Gastrocnemius medialis (tissue), 4 donors: ENCODE results near the gene POLL. TPM values are rescaled to one million over a fixed set of nuclear protein-coding genes. Genes with fewer than 3 reads are reported as not detected.

Experiments used
- ATAC-seq, 2 donors: fragments of 150-250 bp; one replicate each; pipeline ENCODE4 v1.9.1; 2016
- DNase-seq, 2 donors: peaks; one replicate each; pipeline ENCODE4 v3.0.0-alpha.2; 2019
- H3K27ac ChIP-seq, 4 donors: fragments of 200-600 bp; sonication (generic); 1 replicate in 1 of 4; 2 replicates in 3 of 4; pipeline ENCODE4 v1.5.1; 2016 to 2018; ENCODE audit warnings: mild to moderate bottlenecking in 2 of 4, moderate library complexity in 1 of 4
- H3K27me3 ChIP-seq, 3 donors: fragments of 200-600 bp; sonication (generic) in 2 of 3; 1 replicate in 1 of 3; 2 replicates in 2 of 3; pipeline versions ENCODE4 v1.5.1 to v1.6.0; 2016 to 2019; ENCODE audit warnings: mild to moderate bottlenecking in 1 of 3, moderate library complexity in 1 of 3
- H3K36me3 ChIP-seq, 2 donors: fragments of 200-600 bp; sonication (generic) in 1 of 2; one replicate each; pipeline ENCODE4 v1.5.1; 2017 to 2018
- H3K4me1 ChIP-seq, 2 donors: fragments of 200-600 bp; sonication (generic) in 1 of 2; one replicate each; pipeline ENCODE4 v1.5.1; 2016 to 2017; ENCODE audit warnings: mild to moderate bottlenecking in 2 of 2
- H3K4me3 ChIP-seq, 4 donors: fragments of 200-600 bp; sonication (generic) in 3 of 4; 1 replicate in 1 of 4; 2 replicates in 3 of 4; pipeline ENCODE4 v1.5.1; 2016 to 2019; ENCODE audit warnings: mild to moderate bottlenecking in 2 of 4
- H3K9me3 ChIP-seq, 3 donors: fragments of 200-600 bp; sonication (generic) in 2 of 3; 1 replicate in 1 of 3; 2 replicates in 2 of 3; pipeline ENCODE4 v1.5.1; 2016 to 2019
- CTCF ChIP-seq, 5 experiments: fragments of 450-650 bp in 3 of 5; fragments of 200-600 bp in 2 of 5; sonication (generic) in 2 of 5; IDR thresholded peaks in 4 of 5; conservative IDR thresholded peaks in 1 of 5; 1 replicate in 4 of 5; 2 replicates in 1 of 5; pipeline ENCODE4 v1.5.1; 2016 to 2019; ENCODE audit warnings: antibody characterized with exemption in 5 of 5, mild to moderate bottlenecking in 3 of 5, moderate library complexity in 3 of 5
- POLR2A ChIP-seq, 2 donors: fragments of 450-650 bp; IDR thresholded peaks; one replicate each; pipeline ENCODE4 v1.6.1; 2017; ENCODE audit warnings: antibody characterized with exemption in 2 of 2, mild to moderate bottlenecking in 2 of 2, moderate library complexity in 2 of 2
- in situ Hi-C, 4 donors: fragments of 200-750 bp; cut with MboI; loops; one replicate each; pipeline versions ENCODE4 v1.15.0 to v1.8.0; 2017; ENCODE audit warnings: low sequenced_read_pairs in 4 of 4
- intact Hi-C: fragments of 100-400 bp; cut with DNase I; formaldehyde crosslinking; loops from one replicate; pipeline ENCODE4 v1.15.1; 2023; ENCODE audit warnings: low total_unique reads
- total RNA-seq, 4 donors: library from RNA; depleted of rRNA; stranded (reverse); fragments of >200 nt; gene quantifications; one replicate each; pipeline versions ENCODE4 v1.1.0 to v1.2.3, GENCODE V29; 2016

POLL gene
- total RNA-seq, 4 donors from 2014 or later, result 15.4 to 33.1 (median 29.4) TPM

DNA sequence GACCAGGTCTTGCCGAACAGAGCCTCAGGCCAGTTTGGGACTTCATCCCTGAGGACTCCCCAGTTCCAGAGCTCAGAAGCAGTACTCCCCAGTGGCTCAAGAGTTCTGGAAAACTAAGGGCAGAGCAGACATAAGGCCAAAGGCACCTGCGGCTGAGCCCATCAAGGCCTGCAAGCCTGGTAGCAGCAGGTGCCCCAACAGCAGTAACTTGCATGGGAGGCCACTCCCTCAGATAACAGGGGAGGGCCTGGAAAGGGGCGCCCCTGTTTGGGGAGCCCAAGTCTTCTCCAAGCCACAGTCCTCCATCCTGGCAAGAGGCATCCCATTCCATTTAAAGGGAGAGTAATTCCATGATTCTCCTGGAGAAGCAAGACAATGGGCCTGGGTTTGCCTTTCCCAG lies 13.0 kb downstream of the POLL start:
- intact Hi-C loops, result loop anchor here (10.0 kb wide), 1 partner anchor 110 kb away; no protein-coding TSS in a partner anchor
- Histone ChIP-seq H3K4me1 (peaks cover 6 to 7% of the 10 kb centered on the region in 2 donors), H3K27ac (no peak overlapping the region), H3K36me3 (peaks cover 0 to 22% of the 10 kb centered on the region in 2 donors), H3K27me3 (no peaks in the 10 kb centered on the region), H3K9me3 (peaks cover 0 to 8% (median 6%) of the 10 kb centered on the region in 3 donors), H3K4me3 (no peak overlapping the region)
- in situ Hi-C loops, result no loop called here
- no peak for ATAC-seq
- TF ChIP-seq CTCF (IDR thresholded peaks at IDR 0.05 in 4 of 5, conservative IDR thresholded peaks at IDR 0.05 in 1 of 5) (no peak), POLR2A (IDR thresholded peaks at IDR 0.05) (no peak)
- no peak for DNase-seq

DNA sequence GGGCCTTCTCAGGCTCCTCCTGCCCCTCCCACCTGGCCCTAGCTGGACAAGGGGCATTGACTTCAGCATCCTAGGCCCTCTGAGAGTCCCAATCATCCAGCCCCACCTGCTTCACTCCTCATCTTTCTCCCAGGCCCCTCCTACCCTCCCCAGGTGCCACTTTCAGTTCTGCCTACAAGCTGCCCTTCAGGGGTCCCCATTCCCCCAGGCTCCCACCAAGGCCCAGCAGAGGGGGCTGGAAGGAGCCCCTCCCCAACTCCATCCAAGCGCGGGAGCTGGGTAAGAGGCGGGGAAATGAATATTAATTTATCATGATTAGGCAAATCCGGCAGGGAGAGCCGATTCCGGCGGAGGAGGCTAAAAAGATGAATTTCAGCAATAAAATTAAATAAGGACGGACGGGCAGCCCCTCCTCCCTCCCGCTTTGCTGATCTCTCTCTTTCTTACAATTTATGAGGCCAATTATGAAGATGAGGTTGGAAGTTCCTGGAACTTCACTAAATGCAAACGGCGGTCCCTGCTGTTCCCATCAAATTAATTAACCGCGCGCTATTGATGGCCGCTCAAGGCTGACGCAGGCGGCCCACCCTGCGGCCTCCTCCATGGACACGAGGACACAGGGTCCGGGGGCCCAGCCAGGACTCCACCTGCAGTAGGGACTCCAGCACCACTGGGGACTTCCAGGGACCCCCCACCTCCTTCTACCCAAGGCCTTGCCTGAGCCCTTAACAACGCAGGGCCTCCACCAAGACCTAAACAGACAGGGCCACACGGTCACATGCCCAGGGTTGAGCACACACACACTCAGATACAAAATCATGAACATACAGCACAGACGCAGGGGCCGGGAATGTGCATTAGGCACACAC lies 13.9 kb downstream of the POLL start:
- in situ Hi-C loops, result loop anchor here in 3 of 4 donors (5.0 to 25.0 kb wide), 2 partner anchors 262 to 362 kb away; no protein-coding TSS in a partner anchor
- peaks cover 0 to 8% (median 6%) of the 10 kb centered on the region in 3 donors for H3K9me3 ChIP-seq
- intact Hi-C loops, result loop anchor here (10.0 kb wide), 1 partner anchor 109 kb away; no protein-coding TSS in a partner anchor

DNA sequence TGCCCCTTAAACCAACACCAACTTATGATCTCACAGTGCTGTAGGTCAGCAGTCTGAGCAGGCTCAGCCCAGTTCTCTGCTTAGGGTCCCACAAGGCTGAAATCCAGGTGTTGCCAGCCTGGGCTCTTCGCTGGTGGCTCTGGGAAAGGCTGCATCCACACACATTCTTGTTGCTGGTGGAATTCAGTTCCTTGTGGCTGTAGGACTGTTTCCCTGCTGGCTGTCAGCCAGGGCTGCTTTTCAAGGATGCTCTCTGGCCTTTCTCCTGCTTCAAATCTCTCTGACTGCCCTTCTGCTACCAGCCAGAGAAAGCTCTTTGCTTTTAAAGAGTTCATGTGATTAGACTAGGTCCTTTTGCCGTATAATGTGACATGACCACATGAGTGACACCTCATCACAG lies 15.3 kb downstream of the POLL start:
- in situ Hi-C loops (loop anchor here in 3 of 4 donors (5.0 to 25.0 kb wide), 2 partner anchors 260 to 360 kb away; no protein-coding TSS in a partner anchor), intact Hi-C loops (loop anchor here (10.0 kb wide), 1 partner anchor 108 kb away; no protein-coding TSS in a partner anchor)
- no peak for TF ChIP-seq CTCF (IDR thresholded peaks at IDR 0.05 in 4 of 5, conservative IDR thresholded peaks at IDR 0.05 in 1 of 5)
- no peak for TF ChIP-seq POLR2A (IDR thresholded peaks at IDR 0.05)

More for the DNA sequence above, 13.9 kb downstream of the POLL start:
- Histone ChIP-seq H3K27ac (no peak overlapping the region), H3K4me3 (no peak overlapping the region), H3K4me1 (peaks cover 10 to 11% of the 10 kb centered on the region in 2 donors), H3K36me3 (peaks cover 0 to 12% of the 10 kb centered on the region in 2 donors), H3K27me3 (peaks cover 9% of the 10 kb centered on the region in 3 donors)
- no peak for DNase-seq
- ATAC-seq, result no peak
- TF ChIP-seq CTCF (IDR thresholded peaks at IDR 0.05 in 4 of 5, conservative IDR thresholded peaks at IDR 0.05 in 1 of 5) (no peak), POLR2A (IDR thresholded peaks at IDR 0.05) (no peak)

DNA sequence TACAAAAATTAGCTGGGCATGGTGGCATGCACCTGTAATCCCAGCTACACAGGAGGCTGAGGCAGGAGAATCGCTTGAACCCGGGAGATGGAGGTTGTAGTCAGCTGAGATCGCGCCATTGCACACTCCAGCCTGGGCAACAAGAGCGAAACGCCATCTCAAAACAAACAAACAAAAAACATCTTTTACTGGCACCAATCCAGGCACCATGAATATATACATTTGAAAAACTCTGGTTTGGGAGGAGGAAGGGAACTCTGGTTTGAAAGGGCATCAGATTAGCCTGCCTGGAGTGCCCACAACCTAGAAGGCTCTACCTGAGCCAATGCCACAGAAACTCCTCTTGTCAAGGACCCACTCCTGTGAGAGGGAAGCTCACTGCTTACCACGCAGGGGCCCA lies 15.9 kb downstream of the POLL start:
- H3K4me1 ChIP-seq, result peaks cover 10 to 11% of the 10 kb centered on the region in 2 donors
- in situ Hi-C loops (loop anchor here in 3 of 4 donors (5.0 to 25.0 kb wide), 2 partner anchors 260 to 360 kb away; no protein-coding TSS in a partner anchor), intact Hi-C loops (loop anchor here (10.0 kb wide), 1 partner anchor 107 kb away; no protein-coding TSS in a partner anchor)
- no peak for ATAC-seq
- H3K27ac ChIP-seq, result no peak overlapping the region
- H3K27me3 ChIP-seq, result peaks cover 19 to 29% (median 21%) of the 10 kb centered on the region in 3 donors
- H3K4me3 ChIP-seq, result no peak overlapping the region
- no peaks in the 10 kb centered on the region for H3K36me3 ChIP-seq
- TF ChIP-seq POLR2A (IDR thresholded peaks at IDR 0.05) (no peak), CTCF (IDR thresholded peaks at IDR 0.05 in 4 of 5, conservative IDR thresholded peaks at IDR 0.05 in 1 of 5) (no peak)
- H3K9me3 ChIP-seq, result peaks cover 0 to 8% (median 6%) of the 10 kb centered on the region in 3 donors
- DNase-seq, result no peak

More for the DNA sequence above, 15.3 kb downstream of the POLL start:
- H3K27ac ChIP-seq, result no peak overlapping the region
- DNase-seq (no peak), ATAC-seq (no peak)
- peaks cover 10 to 11% of the 10 kb centered on the region in 2 donors for H3K4me1 ChIP-seq
- H3K4me3 ChIP-seq, result peak overlapping the region in 1 of 4 donors; percentile 13
- H3K27me3 ChIP-seq, result peaks cover 13 to 23% (median 15%) of the 10 kb centered on the region in 3 donors
- H3K9me3 ChIP-seq, result peaks cover 0 to 8% (median 6%) of the 10 kb centered on the region in 3 donors
- no peaks in the 10 kb centered on the region for H3K36me3 ChIP-seq
